Liver (tissue), 9 donors: Measurements from ENCODE around the gene PXDN. TPM values are rescaled to one million over a fixed set of nuclear protein-coding genes. Genes with fewer than 3 reads are reported as not detected.

Experiments
- DNase-seq: peaks from one replicate; pipeline ENCODE4 v3.0.0-alpha.2; 2017; ENCODE audit warnings: low spot score
- H3K27ac ChIP-seq, 2 donors: one replicate each; pipeline ENCODE4 v1.7.0; 2013; ENCODE audit warnings: inconsistent platforms in 2 of 2, low read length in 2 of 2, control low read depth in 1 of 2, low read depth in 1 of 2, mild to moderate bottlenecking in 1 of 2
- H3K27me3 ChIP-seq, 4 donors: one replicate each; pipeline versions ENCODE4 v1.6.1 to v1.7.0; 2013; ENCODE audit warnings: low read length in 3 of 4, inconsistent platforms in 1 of 4, mild to moderate bottlenecking in 1 of 4, moderate library complexity in 1 of 4; ENCODE audit not compliant: control insufficient read depth in 4 of 4, insufficient read depth in 4 of 4
- H3K36me3 ChIP-seq, 4 donors: one replicate each; pipeline versions ENCODE4 v1.6.1 to v1.7.0; 2013; ENCODE audit warnings: low read length in 3 of 4, mild to moderate bottlenecking in 3 of 4, low read depth in 1 of 4, moderate library complexity in 1 of 4; ENCODE audit not compliant: control insufficient read depth in 4 of 4, insufficient read depth in 3 of 4
- H3K4me1 ChIP-seq, 4 donors: one replicate each; pipeline versions ENCODE4 v1.6.1 to v1.7.0; 2013; ENCODE audit warnings: low read length in 3 of 4, mild to moderate bottlenecking in 3 of 4, moderate library complexity in 1 of 4; ENCODE audit not compliant: control insufficient read depth in 4 of 4, insufficient read depth in 4 of 4
- H3K4me3 ChIP-seq, 3 donors: one replicate each; pipeline versions ENCODE4 v1.6.1 to v1.7.0; 2013; ENCODE audit warnings: low read length in 3 of 3, control low read depth in 1 of 3, low read depth in 1 of 3, mild to moderate bottlenecking in 1 of 3
- H3K9ac ChIP-seq, 2 donors: one replicate each; pipeline ENCODE4 v1.7.0; 2013; ENCODE audit warnings: low read length in 2 of 2, mild to moderate bottlenecking in 2 of 2, moderate library complexity in 2 of 2, control low read depth in 1 of 2, low read depth in 1 of 2
- H3K9me3 ChIP-seq, 4 donors: one replicate each; pipeline versions ENCODE4 v1.6.1 to v1.7.0; 2013; ENCODE audit warnings: low read length in 3 of 4; ENCODE audit not compliant: control insufficient read depth in 4 of 4
- ATF3 ChIP-seq: IDR thresholded peaks from 2 replicates; pipeline ENCODE4 v1.6.1; 2016; ENCODE audit warnings: antibody characterized with exemption
- CTCF ChIP-seq: fragments of 150-350 bp; IDR thresholded peaks from 2 replicates; pipeline ENCODE4 v1.5.1; 2017; ENCODE audit warnings: improper control_type of control experiment, low read depth, low read length; ENCODE audit not compliant: missing input control
- EGR1 ChIP-seq, 2 donors: IDR thresholded peaks; 2 replicates each; pipeline ENCODE4 v1.6.1; 2016 to 2018; ENCODE audit warnings: antibody characterized with exemption in 2 of 2, low read depth in 2 of 2
- FOXA1 ChIP-seq: IDR thresholded peaks from 2 replicates; pipeline ENCODE4 v1.6.1; 2016; ENCODE audit warnings: antibody characterized with exemption
- FOXA2 ChIP-seq: IDR thresholded peaks from 2 replicates; pipeline ENCODE4 v1.6.1; 2016; ENCODE audit warnings: antibody characterized with exemption
- GABPA ChIP-seq, 2 donors: IDR thresholded peaks in 1 of 2; conservative IDR thresholded peaks in 1 of 2; 2 replicates each; pipeline ENCODE4 v1.6.1; 2016; ENCODE audit warnings: antibody characterized with exemption in 2 of 2, mild to moderate bottlenecking in 1 of 2, moderate library complexity in 1 of 2
- HNF4A ChIP-seq, 2 donors: conservative IDR thresholded peaks; 2 replicates each; pipeline ENCODE4 v1.6.1; 2016; ENCODE audit warnings: antibody characterized with exemption in 2 of 2, mild to moderate bottlenecking in 2 of 2
- HNF4G ChIP-seq: IDR thresholded peaks from 2 replicates; pipeline ENCODE4 v1.6.1; 2016; ENCODE audit warnings: antibody characterized with exemption
- JUND ChIP-seq, 2 donors: IDR thresholded peaks; 2 replicates each; pipeline ENCODE4 v1.6.1; 2016; ENCODE audit warnings: antibody characterized with exemption in 2 of 2
- MAX ChIP-seq: IDR thresholded peaks from 2 replicates; pipeline ENCODE4 v1.6.1; 2016; ENCODE audit warnings: antibody characterized with exemption
- NR2F2 ChIP-seq: IDR thresholded peaks from 2 replicates; pipeline ENCODE4 v1.6.1; 2016; ENCODE audit warnings: antibody characterized with exemption
- RAD21 ChIP-seq, 2 donors: IDR thresholded peaks; 2 replicates each; pipeline ENCODE4 v1.6.1; 2016; ENCODE audit warnings: antibody characterized with exemption in 2 of 2, mild to moderate bottlenecking in 2 of 2
- REST ChIP-seq: IDR thresholded peaks from 2 replicates; pipeline ENCODE4 v1.6.1; 2016; ENCODE audit warnings: antibody characterized with exemption, mild to moderate bottlenecking
- RXRA ChIP-seq, 2 donors: IDR thresholded peaks; 2 replicates each; pipeline ENCODE4 v1.6.1; 2017 to 2018; ENCODE audit warnings: antibody characterized with exemption in 2 of 2, mild to moderate bottlenecking in 1 of 2
- SP1 ChIP-seq: IDR thresholded peaks from 2 replicates; pipeline ENCODE4 v1.6.1; 2018; ENCODE audit warnings: antibody characterized with exemption, mild to moderate bottlenecking
- TAF1 ChIP-seq: conservative IDR thresholded peaks from 2 replicates; pipeline ENCODE4 v1.6.1; 2016; ENCODE audit warnings: antibody characterized with exemption, mild to moderate bottlenecking
- YY1 ChIP-seq: IDR thresholded peaks from 2 replicates; pipeline ENCODE4 v1.6.1; 2016; ENCODE audit warnings: antibody characterized with exemption, mild to moderate bottlenecking
- ZBTB33 ChIP-seq: IDR thresholded peaks from 2 replicates; pipeline ENCODE4 v1.6.1; 2016; ENCODE audit warnings: antibody characterized with exemption
- WGBS: extraction: QIAGEN DNeasy Blood & Tissue Kit; methylation state at CpG from one replicate; pipeline ENCODE4 v1.1.7; 2013; 5-methylcytosine and 5-hydroxymethylcytosine counted together
- polyA plus RNA-seq, 2 donors: library from polyadenylated mRNA; stranded (reverse) in 1 of 2; unstranded in 1 of 2; fragments of 200-250 nt in 1 of 2; fragments of >200 nt in 1 of 2; fragmentation: Nextera tagmentation in 1 of 2; extraction: Ambion mirVana in 1 of 2; gene quantifications; one replicate each; pipeline versions ENCODE4 v1.2.1 to v1.2.3, GENCODE V29; 2013 to 2015
- total RNA-seq, 2 donors: library from RNA; depleted of rRNA; stranded (reverse); fragments of >200 nt; gene quantifications; one replicate each; pipeline ENCODE4 v1.2.3, GENCODE V29; 2014
- donor health status: healthy.
- donor health status: healthy.
- donor health status: healthy.
- donor health status: healthy.
- donor health status: healthy.

PXDN gene
- total and polyA plus RNA-seq, 4 donors = 4.2 to 21.5 (median 16.9) TPM

GRCh38 chr2:1661891-1662605, 82.3 kb downstream of the PXDN start:
- 90% methylated on average over 19 of the region's 19 CpGs for WGBS
- H3K4me1 ChIP-seq = no peaks in the 10 kb centered on the region
- H3K9ac ChIP-seq = no peak overlapping the region
- H3K4me3 ChIP-seq = no peak overlapping the region
- H3K36me3 ChIP-seq = no peaks in the 10 kb centered on the region
- no peaks in the 10 kb centered on the region for H3K27me3 ChIP-seq
- TF ChIP-seq YY1 (no peak), ATF3 (no peak), MAX (no peak), TAF1 (no peak), JUND (IDR thresholded peaks at IDR 0.05) (no peak), FOXA1 (no peak), HNF4A (conservative IDR thresholded peaks at IDR 0.05) (no peak), GABPA (IDR thresholded peaks at IDR 0.05 in 1 of 2, conservative IDR thresholded peaks at IDR 0.05 in 1 of 2) (no peak), FOXA2 (no peak), NR2F2 (no peak), ZBTB33 (no peak), CTCF (no peak), EGR1 (IDR thresholded peaks at IDR 0.05; ENCODE audit: low read depth in 2 of 2) (no peak), RAD21 (IDR thresholded peaks at IDR 0.05) (no peak), HNF4G (no peak), RXRA (IDR thresholded peaks at IDR 0.05) (no peak), REST (no peak), SP1 (no peak)
- no peak overlapping the region for H3K27ac ChIP-seq
- no peaks in the 10 kb centered on the region for H3K9me3 ChIP-seq
- no peak for DNase-seq
